Astrocyte (in vitro differentiated cells and primary cell): ENCODE data around the gene PPM1A. TPM values are rescaled to one million over a fixed set of nuclear protein-coding genes. Genes with fewer than 3 reads are reported as not detected.

Experiments used
- DNase-seq: peaks from one replicate; pipeline ENCODE4 v3.0.0-alpha.2; 2010; ENCODE audit warnings: low read depth
- FAIRE-seq: peaks from 2 replicates; lab custom pipeline; 2011; peaks lifted over from hg19 to GRCh38; lab: Jason Lieb, UNC
- H2AFZ ChIP-seq: 2 replicates; pipeline ENCODE4 v1.6.0; 2012; ENCODE audit warnings: low read depth, low read length, inconsistent platforms
- H3K27ac ChIP-seq: 2 replicates; pipeline ENCODE4 v1.5.1; 2011; ENCODE audit warnings: low read depth, low read length, inconsistent platforms
- H3K27me3 ChIP-seq: 2 replicates; pipeline ENCODE4 v1.6.0; 2011; ENCODE audit warnings: low read length, inconsistent platforms; ENCODE audit not compliant: insufficient read depth
- H3K36me3 ChIP-seq: 2 replicates; pipeline ENCODE4 v1.5.1; 2011; ENCODE audit warnings: low read length, inconsistent platforms; ENCODE audit not compliant: insufficient read depth
- H3K4me1 ChIP-seq: 2 replicates; pipeline ENCODE4 v1.5.1; 2011; ENCODE audit warnings: low read length, inconsistent platforms; ENCODE audit not compliant: insufficient read depth
- H3K4me2 ChIP-seq: 2 replicates; pipeline ENCODE4 v1.6.0; 2012; ENCODE audit warnings: low read length, inconsistent platforms
- H3K4me3 ChIP-seq: 2 replicates; pipeline ENCODE4 v1.5.1; 2011; ENCODE audit warnings: low read depth, mild to moderate bottlenecking, low read length, inconsistent platforms; ENCODE audit not compliant: insufficient read depth
- H3K79me2 ChIP-seq: 2 replicates; pipeline ENCODE4 v1.6.0; 2012; ENCODE audit warnings: mild to moderate bottlenecking, low read length, inconsistent platforms; ENCODE audit not compliant: insufficient read depth
- H3K9ac ChIP-seq: 2 replicates; pipeline ENCODE4 v1.6.0; 2012; ENCODE audit warnings: mild to moderate bottlenecking, low read length, inconsistent platforms
- H3K9me3 ChIP-seq: 2 replicates; pipeline ENCODE4 v1.5.1; 2012; ENCODE audit warnings: low read depth, mild to moderate bottlenecking, low read length, inconsistent platforms; ENCODE audit not compliant: insufficient read depth
- H4K20me1 ChIP-seq: 2 replicates; pipeline ENCODE4 v1.6.0; 2012; ENCODE audit warnings: low read length, inconsistent platforms; ENCODE audit not compliant: insufficient read depth
- H3K27ac Mint-ChIP-seq: one replicate; pipeline ENCODE4 v1.8.0; 2021; ENCODE audit warnings: mild to moderate bottlenecking, mixed read lengths; ENCODE audit not compliant: unreplicated experiment
- H3K27me3 Mint-ChIP-seq: one replicate; pipeline ENCODE4 v1.8.0; 2021; ENCODE audit warnings: low read depth, mixed read lengths; ENCODE audit not compliant: unreplicated experiment
- H3K36me3 Mint-ChIP-seq: one replicate; pipeline ENCODE4 v1.8.0; 2021; ENCODE audit warnings: low read depth, mixed read lengths; ENCODE audit not compliant: unreplicated experiment
- H3K4me1 Mint-ChIP-seq: one replicate; pipeline ENCODE4 v1.8.0; 2021; ENCODE audit warnings: low read depth, mixed read lengths; ENCODE audit not compliant: unreplicated experiment
- H3K4me3 Mint-ChIP-seq: one replicate; pipeline ENCODE4 v1.8.0; 2021; ENCODE audit warnings: mild to moderate bottlenecking, moderate library complexity, mixed read lengths; ENCODE audit not compliant: unreplicated experiment
- H3K9me3 Mint-ChIP-seq: one replicate; pipeline ENCODE4 v1.8.0; 2021; ENCODE audit warnings: mild to moderate bottlenecking, mixed read lengths; ENCODE audit not compliant: unreplicated experiment
- EZH2 ChIP-seq: IDR thresholded peaks from 2 replicates; pipeline ENCODE4 v1.6.1; 2012; ENCODE audit warnings: mild to moderate bottlenecking, low read length, inconsistent platforms; ENCODE audit not compliant: insufficient read depth
- total RNA-seq: library from RNA; stranded (reverse); gene quantifications from 2 replicates; pipeline ENCODE4 v1.2.1, GENCODE V29; 2021
- TF ChIP-seq, protein P1 (sequence below): IDR thresholded peaks from 2 replicates; pipeline ENCODE4 v1.5.1; 2011; ENCODE audit warnings: low read depth, mild to moderate bottlenecking, inconsistent platforms, low read length, moderate library complexity; ENCODE audit not compliant: insufficient read depth

The PPM1A gene
- total RNA-seq, 1 donor from 2014 or later, result 50.3 TPM

DNA sequence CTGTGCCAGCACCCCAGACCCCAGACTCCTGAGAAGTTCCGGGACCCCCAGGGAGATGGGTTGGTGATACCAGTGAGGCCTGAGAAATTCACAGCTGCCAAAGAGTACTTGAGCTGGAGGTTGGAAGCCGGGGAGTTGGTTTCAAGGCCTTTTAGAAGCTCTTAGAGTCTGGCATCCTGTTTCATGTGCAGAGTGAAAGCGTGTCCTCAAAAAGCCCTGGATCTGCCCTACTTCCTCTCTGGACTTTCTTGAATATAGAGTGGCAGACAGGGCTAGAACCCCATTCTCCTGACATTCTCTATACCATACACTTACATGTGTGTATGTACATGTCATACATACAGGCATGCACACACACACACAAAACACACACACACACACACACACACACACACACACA, 31.3 kb upstream of the PPM1A start:
- Mint-ChIP-seq H3K9me3 (no peaks in the 10 kb centered on the region), H3K4me3 (no peak overlapping the region), H3K27me3 (peaks cover 2% of the 10 kb centered on the region), H3K27ac (no peak overlapping the region), H3K4me1 (peaks cover 8% of the 10 kb centered on the region), H3K36me3 (no peaks in the 10 kb centered on the region)
- no peaks in the 10 kb centered on the region for H3K36me3 ChIP-seq
- FAIRE-seq (no peak), DNase-seq (no peak)
- no peak overlapping the region for H3K4me3 ChIP-seq
- no peak overlapping the region for H3K27ac ChIP-seq
- TF ChIP-seq, protein P1, sequence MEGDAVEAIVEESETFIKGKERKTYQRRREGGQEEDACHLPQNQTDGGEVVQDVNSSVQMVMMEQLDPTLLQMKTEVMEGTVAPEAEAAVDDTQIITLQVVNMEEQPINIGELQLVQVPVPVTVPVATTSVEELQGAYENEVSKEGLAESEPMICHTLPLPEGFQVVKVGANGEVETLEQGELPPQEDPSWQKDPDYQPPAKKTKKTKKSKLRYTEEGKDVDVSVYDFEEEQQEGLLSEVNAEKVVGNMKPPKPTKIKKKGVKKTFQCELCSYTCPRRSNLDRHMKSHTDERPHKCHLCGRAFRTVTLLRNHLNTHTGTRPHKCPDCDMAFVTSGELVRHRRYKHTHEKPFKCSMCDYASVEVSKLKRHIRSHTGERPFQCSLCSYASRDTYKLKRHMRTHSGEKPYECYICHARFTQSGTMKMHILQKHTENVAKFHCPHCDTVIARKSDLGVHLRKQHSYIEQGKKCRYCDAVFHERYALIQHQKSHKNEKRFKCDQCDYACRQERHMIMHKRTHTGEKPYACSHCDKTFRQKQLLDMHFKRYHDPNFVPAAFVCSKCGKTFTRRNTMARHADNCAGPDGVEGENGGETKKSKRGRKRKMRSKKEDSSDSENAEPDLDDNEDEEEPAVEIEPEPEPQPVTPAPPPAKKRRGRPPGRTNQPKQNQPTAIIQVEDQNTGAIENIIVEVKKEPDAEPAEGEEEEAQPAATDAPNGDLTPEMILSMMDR, result no peak
- TF ChIP-seq EZH2, result no peak
- no peaks in the 10 kb centered on the region for H3K9me3 ChIP-seq
- no peak overlapping the region for H3K4me2 ChIP-seq
- peaks cover 3% of the 10 kb centered on the region for H3K4me1 ChIP-seq
- no peak overlapping the region for H3K9ac ChIP-seq
- H4K20me1 ChIP-seq, result no peaks in the 10 kb centered on the region
- no peaks in the 10 kb centered on the region for H3K79me2 ChIP-seq
- H3K27me3 ChIP-seq, result peaks cover 4% of the 10 kb centered on the region
- H2AFZ ChIP-seq, result no peak overlapping the region

- Mint-ChIP-seq H3K9me3 (no peaks in the 10 kb centered on the region), H3K36me3 (no peaks in the 10 kb centered on the region), H3K27ac (no peak overlapping the region), H3K4me1 (peaks cover 8% of the 10 kb centered on the region), H3K4me3 (no peak overlapping the region), H3K27me3 (no peaks in the 10 kb centered on the region)
- Histone ChIP-seq H3K4me3 (no peak overlapping the region), H3K9me3 (no peaks in the 10 kb centered on the region), H3K4me1 (peaks cover 3% of the 10 kb centered on the region), H3K9ac (no peak overlapping the region), H3K4me2 (no peak overlapping the region), H3K27ac (no peak overlapping the region), H2AFZ (no peak overlapping the region), H3K79me2 (no peaks in the 10 kb centered on the region), H3K36me3 (no peaks in the 10 kb centered on the region), H3K27me3 (no peaks in the 10 kb centered on the region), H4K20me1 (no peaks in the 10 kb centered on the region)
- TF ChIP-seq, protein P1, result no peak
- no peak for TF ChIP-seq EZH2
- FAIRE-seq (no peak), DNase-seq (no peak)
Measured at GRCh38 chr14:60220084-60220483, 28.9 kb upstream of the PPM1A start.

DNA sequence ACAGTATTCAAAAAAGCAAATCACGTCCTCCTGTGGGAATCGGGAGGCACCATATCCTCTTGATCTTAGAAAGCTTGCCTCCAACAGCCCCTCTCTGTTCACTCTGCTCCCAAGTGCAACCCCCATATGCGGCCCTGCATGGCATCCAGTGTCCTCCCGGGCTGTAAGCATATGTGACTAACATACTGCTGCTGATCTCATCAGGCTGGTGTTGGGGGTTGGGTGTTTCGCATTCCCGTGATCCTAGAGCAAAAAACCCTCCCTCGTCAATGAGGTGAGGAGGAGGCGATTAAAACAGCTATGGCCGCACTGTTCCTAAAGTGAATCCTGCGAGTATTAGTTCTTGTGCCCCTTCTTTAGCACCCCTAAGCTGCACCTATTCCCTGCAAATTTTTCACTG, 28.1 kb upstream of the PPM1A start:
- H4K20me1 ChIP-seq, result no peaks in the 10 kb centered on the region
- H3K27ac Mint-ChIP-seq, result no peak overlapping the region
- no peak overlapping the region for H3K27ac ChIP-seq
- no peaks in the 10 kb centered on the region for H3K27me3 Mint-ChIP-seq
- no peaks in the 10 kb centered on the region for H3K27me3 ChIP-seq
- no peak for DNase-seq
- no peaks in the 10 kb centered on the region for H3K79me2 ChIP-seq
- no peaks in the 10 kb centered on the region for H3K36me3 ChIP-seq
- no peak for FAIRE-seq
- no peaks in the 10 kb centered on the region for H3K36me3 Mint-ChIP-seq
- peaks cover 8% of the 10 kb centered on the region for H3K4me1 Mint-ChIP-seq
- no peak overlapping the region for H3K9ac ChIP-seq
- H3K4me3 Mint-ChIP-seq, result no peak overlapping the region
- TF ChIP-seq EZH2, result no peak
- TF ChIP-seq, protein P1, result no peak
- peaks cover 3% of the 10 kb centered on the region for H3K4me1 ChIP-seq
- H3K9me3 ChIP-seq, result no peaks in the 10 kb centered on the region
- H3K4me2 ChIP-seq, result no peak overlapping the region
- H3K4me3 ChIP-seq, result no peak overlapping the region
- no peak overlapping the region for H2AFZ ChIP-seq
- H3K9me3 Mint-ChIP-seq, result no peaks in the 10 kb centered on the region
